Glomerular visceral epithelial cell (primary cell): Measurements from ENCODE around the gene TMEM271.
"Not testable (repeated sequence)": the region's sequence is repeated elsewhere in the genome, so short reads cannot be mapped to it uniquely, and the experiment has no call there.

Experiments
- DNase-seq: peaks from one replicate; pipeline ENCODE4 v3.0.0-alpha.2; 2016; ENCODE audit errors: extremely low spot score

The TMEM271 gene

DNA sequence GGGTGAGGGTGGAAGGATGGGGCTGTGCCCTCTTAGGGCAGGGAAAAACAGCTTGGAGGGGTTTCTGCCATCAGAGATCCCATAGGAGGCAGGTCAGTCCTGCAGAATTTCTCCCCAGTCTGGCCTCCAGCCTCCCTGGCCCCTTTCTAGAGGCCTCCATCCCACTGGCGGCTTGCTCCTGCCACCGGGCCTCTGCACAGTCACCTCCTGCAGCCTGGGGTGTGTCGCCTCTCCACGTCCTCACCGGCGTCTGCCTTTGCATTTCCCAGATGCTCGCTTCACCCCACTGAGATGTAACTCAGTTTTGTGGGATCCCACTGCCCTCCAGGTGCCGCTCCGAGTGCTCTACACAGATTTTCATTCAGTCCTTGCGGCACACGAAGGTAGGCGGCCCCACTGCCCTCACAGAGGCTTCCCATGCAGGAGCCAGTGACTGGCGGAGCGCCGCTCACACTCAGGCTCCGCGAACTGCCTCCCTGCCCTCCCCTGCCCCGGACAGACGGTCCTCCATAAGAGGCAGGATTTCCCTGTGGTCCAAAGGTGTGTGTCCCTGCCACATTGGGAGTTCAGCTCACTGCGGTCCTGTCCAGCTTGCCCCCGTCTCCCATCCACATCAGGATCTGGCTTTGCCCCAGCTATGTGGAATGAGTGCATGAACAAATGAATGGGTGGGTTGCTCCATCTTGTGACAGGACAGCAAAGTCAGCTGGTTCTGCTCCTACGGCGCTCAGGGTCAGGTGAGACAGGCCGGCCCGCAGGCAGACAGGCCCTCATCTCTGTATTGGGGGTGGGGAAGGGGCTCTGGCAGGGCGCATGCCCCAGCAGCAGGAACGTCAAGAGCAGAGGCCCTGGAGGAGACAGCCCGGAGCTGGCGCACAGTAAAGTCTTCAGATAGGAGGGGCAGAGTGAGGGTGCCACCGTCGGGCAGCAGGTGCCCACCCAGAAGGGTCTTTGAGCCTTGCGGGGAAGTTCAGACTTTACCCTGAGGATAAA lies 2.7 kb upstream of the TMEM271 start:
- DNase-seq, result no peak

DNA sequence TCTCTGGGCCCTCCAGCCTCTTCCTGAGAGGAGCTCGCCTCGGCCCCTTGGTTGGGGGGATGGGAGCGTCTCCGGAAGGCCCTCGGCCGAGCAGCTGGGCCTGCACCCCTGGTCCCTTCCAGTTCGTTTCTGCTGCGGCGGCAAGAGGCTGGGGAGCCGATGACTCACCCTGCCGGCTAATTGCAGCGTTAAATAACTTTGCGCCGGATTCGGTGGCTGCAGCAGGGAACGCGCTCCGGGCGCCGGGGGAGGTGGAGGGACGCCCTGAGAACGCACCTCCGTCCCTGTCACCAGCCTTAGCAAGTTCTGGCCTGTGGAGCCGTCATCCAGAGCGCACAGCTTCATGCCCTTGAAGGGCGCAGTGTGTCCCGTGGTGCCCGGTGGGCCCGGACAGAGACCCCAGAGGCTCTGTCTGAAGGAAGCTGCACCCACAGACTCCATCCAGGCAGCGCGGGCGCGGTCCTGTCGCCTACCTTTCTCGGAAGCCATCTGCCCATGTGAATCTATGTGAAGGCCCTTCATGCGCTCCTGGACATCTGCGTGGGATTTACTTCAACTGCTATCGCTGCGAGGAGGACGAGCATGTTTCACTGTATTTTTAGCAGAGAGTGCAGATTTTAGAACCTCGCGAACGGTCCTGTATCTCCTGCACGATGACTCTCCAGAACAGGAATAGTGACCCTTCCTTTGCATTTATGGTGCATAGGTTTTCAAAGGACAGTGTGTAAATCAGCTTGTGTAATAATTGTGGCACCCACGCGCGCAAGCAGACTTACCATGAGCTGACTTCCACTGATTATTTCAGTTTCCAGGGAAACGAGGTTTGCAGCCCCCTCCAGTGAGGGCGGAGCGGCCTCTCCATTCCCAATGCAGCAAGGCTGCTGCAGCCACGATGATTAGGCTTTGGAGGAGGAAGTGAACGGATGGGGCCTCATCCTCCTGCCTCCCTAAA lies 1.7 kb upstream of the TMEM271 start:
- DNase-seq, result peak; percentile 18

DNA sequence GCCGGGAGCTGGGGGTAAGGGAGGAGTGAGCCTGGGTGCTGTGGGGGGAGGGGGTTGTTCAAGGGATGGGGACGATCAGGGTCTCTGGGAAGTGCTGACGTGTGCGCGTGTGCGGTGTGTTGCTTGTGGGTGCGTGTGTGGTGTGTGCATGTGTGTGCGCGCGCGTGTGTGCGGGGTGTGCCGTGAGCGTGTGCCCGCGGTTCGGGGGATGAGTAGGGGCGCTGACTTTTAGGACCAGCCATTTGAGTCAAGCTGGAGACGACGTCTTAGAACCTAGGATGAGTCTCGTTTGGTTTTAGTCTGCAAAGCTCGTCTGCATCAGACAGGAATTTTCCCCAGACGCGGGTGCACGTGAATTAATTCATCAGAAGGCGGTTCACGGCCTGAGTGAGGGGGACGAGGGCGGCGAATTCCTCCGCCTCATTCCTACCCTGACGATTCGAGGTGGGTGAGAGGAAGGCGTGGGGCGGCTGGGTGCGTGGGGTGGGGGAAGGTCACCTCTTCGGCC lies 950 bp upstream of the TMEM271 start:
- DNase-seq, result no peak

DNA sequence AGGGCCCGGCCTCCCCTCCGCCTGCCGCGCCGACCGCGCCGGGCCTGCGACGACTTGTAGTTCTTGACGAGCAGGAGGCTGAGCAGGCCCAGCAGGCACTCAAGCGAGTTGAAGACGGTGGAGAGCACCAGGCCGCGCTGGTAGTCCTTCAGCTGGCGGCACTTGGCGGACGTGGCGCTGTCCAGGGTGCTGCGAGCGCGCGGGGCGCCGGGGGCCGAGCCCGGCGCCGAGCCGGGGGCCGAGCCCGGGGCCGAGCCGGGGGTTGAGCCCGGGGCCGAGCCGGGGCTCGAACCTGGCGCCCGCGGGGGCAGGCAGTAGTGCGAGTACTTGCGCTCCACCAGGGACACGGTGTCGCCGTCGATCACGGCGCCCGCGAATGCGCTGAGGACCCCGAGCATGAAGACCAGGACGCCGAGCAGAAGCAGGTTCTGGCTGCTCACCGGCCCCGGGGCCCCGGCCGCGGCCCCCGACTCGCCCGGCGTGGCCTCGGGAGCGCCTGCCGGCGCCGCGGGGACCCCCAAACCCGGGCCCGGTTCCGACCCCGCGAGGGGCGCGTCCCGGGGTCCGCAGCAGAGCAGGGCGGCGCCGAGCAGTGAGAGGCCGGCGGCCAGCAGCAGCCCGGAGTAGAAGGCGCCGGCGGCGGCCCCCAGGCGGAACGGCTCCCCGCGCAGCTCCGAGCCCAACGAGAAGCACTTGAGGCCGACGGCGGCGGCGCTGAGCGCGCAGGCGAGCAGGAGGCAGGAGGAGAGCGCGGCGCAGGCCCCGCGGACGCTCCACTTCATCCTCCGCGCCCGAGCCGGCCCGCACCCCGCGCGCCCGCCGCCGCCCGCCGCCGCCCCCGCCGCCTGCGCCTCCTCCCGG lies 584 bp downstream of the TMEM271 start:
- DNase-seq, result no peak

DNA sequence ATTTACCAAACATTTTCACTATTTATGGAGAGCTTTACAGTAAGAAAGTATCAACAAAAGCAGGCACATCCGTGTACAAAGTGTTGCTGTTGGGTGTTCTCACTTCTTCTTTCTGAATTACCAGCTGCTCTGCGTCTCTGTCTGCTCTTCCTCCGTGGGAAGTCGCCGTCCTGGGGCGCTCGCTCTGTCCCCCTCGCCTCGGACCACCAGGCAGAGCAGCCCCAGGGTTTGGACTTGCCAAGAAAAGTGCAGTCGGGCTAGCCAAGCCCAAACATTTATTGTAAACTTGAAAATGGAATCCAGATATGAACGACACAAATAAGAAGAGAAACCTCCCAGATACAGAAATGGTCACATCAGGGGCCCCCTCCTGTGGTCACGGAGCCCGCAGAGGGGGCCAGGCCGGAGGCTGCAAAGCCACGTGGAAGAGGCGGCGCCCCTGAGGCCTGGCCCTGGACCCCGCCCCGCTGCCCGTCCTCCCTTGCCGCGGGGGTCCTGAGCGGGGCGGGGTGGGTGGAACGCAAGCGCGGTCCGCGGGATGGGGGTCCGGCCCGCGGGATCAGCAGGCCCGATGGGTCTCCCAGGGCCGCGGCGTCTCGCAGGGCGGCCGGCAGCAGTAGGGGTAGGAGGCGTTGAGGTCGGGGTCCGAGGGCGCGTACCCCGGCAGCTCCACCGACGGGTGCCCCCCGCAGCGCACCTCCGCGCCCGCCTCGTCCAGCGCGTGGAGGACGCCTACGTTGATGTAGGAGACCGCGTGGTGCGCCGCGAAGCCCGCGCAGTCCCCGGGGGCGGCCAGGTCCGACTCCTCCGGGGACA lies 1.5 kb downstream of the TMEM271 start:
- no peak for DNase-seq

DNA sequence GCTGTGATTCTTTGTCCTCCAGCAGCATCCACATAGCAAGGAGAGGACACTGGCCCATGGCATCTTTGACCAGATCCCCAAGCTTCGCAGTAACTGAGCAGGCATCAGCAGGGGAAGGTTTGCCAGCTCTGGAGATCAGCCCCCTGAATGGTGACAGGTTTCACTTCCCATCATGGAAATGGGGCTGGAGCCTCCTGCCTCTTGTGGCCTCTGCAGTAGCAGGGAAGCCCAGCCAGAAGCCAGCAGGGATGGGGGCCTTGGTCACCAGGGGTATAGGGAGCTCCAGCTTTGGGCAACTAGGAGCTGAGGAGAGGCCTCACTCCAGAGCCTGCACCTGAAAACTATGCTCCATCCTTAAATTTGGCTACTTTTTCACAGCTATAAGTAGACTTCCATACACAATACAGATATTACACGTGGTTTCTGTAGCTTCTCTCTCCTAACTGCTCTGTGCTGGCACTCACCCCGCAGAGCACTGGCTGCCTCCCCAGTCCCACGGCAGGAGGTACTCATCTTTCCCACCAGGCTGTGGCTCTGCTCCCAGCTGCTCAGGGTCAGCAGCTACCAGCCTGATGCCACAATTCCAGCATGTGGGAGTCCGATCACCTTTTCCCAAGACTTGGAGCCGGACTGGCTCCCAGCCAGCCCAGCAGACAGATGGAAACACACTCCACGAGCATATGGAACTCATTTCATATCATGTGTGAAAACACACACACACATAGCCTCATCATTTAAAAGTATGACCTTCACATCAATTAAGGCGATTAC lies 2.8 kb downstream of the TMEM271 start:
- no peak for DNase-seq

DNA sequence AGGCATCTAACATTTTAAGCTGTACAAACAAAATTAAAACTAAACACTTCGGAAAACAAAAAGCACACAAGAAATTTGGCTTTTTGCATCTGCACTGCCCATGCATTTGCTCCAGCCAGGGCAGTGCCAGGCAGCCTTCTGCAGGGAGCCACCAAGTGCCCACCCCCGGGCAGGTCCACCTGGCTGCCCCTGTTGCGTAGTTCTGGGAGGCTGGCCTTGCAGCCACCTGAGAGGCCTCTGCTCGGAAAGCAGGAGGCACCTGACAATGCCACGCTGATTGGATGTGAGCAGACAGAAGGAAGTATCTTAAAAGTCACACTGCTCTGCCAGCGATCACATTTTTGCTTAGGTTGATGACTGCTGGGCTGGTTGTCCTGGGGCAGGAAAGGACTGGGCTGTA lies 3.5 kb downstream of the TMEM271 start:
- no peak for DNase-seq

DNA sequence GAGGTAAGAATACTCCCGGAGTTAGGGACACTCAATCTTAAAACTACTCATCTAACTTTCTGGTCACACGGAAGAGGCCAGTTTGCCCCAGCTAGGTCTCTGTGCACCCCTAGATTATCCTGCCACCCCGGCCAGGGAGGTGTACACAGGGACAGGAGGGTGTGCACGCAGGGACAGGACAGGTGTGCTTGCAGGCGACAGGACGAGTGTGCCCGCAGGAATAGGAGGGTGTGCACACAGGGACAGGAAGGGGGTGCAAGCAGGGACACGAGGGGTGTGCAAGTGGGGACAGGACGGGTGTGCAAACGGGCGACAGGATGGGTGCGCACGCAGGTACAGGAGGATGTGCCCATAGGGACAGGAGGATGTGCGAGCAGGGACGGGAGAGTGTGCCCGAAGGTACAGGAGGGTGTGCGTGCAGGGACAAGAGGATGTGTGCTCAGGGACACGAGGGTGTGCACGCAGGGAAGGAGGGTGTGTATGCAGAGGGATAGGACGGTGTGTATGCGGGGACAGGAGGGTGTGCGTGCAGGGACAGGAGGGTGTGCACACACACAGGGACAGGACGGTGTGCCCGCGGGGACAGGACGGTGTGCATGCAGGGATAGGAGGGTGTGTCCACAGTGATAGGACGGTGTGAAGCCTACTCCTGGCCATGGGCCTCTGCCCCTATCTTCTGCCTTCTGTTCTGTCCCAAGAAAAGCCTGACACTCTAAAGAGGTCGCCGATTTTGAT lies 4.1 kb downstream of the TMEM271 start:
- no peak for DNase-seq

DNA sequence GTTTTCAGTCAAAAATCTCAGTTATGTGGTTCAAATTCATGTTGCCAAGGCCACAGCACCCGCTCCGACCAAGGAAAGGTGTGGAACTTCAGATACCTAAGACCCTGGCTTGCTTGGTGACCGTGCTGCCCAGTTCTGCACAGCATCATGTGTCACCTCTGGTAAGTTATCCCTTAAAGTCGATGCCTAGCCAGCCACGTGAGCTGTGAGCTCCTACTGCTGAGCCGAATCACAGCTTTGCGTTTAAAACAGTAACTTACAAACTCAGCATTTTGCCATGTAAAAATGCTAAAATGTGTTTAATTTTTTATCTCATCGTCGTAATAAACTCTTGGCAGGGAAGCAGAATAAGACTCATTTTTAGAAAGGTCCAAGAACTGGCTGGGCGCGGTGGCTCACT lies 5.3 kb downstream of the TMEM271 start:
- DNase-seq, result no peak

DNA sequence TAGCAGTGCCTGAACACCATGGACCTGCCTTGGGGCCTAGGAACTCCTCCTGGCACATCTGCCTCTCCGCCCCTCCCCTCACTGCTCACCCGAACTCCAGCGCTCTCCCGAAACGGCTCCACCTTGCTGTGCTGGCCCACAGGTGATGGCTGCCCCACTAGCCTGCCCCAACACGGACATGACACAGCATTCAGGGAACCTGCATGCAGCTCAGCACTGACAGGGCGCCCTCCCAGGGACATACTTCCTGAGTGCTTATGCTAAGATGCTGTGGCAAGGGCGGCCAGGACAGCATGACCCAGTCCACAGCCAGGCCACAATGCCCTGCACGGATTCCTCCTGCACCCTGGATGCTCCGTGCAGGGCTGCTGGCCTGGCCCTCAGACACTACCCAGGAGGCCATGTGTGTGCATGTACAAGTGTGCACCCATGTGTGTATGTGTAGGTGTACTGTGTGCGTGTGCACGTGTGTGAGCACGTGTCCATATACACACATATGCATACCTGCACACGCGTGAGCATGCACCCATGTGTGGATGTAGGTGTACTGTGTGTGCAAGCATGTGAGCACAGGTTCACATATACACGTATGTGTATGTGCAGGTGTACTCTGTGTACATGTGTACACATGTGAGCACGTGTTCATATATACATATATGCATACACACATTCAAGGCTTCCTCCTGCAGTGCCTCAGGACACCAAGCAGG lies 6.0 kb downstream of the TMEM271 start:
- no peak for DNase-seq

DNA sequence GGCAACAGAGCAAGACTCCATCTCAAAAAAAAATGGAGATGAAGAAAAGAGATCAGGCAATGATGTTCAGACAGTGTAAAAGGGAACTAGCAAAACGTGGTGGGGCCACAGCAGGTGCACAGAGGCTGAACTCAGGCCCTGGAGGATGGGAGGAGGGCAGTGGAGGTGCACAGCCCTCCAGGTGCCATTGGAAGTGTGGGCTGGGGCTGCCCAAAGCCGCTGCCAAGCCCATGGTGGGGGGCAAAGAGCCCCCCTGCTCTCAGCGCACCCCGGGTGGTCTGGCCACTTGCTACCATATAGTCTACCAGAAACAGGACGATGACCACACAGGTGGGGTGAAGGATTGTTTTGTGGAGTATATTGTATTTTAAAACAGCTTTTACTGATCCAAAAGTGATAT lies 7.1 kb downstream of the TMEM271 start:
- no peak for DNase-seq

DNA sequence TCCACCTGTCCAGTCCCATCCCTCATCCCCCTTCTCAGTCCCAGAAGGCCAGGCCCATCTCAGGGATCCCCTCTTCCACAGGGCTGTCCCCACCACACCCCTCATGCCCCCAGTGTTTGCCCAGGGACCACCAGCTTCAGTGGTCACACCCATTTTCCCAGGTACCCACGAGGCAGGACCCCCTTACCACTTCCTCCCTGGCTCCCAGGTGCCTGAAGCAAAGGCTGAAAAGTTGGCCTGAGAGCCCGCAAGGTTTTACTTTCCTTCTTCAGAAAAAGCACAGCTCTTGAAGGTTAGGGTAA lies 7.8 kb downstream of the TMEM271 start:
- DNase-seq, result no peak

DNA sequence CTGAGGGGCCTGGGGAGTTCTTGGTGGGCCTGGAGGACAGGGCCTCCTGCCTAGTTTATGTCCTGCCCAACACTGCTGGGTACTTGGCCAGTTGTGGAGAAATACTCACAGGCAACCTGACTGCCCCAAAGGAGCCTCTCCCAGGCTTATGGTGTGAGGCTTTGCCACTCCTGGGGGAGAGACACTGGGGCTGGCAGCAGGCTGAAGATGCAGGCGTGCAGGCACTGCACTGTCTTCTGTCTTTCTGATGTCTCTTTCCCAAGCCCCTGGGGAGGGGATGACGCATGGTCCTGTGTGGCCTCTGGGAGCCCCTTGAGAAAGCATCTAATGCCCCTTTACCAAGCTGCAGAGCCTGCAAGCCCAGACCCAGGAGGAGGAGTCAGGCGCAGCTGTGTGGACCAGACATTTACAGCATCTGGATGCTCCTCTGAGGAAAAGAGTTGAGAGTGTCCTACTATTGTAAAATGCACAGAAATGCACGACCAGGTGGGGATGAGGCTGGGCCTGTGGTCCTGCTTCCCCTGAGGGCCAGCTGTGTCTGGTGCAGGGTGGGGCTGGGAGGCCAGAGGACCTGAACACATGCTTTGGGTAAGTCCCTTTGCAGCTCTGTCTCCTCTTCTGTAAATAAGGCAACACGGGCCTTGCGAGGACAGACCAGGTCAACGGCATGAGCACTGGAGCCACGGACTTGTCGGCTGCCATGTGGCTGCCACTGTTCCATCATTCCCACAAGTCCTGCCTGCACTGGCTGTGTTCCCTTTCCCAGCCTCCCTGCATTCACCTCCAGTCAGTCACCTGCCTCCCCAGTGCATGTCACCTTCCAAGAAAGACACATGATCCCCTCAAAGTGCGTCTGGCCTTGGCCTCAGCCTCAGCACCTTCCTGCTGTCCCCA lies 8.4 kb downstream of the TMEM271 start:
- DNase-seq, result no peak

DNA sequence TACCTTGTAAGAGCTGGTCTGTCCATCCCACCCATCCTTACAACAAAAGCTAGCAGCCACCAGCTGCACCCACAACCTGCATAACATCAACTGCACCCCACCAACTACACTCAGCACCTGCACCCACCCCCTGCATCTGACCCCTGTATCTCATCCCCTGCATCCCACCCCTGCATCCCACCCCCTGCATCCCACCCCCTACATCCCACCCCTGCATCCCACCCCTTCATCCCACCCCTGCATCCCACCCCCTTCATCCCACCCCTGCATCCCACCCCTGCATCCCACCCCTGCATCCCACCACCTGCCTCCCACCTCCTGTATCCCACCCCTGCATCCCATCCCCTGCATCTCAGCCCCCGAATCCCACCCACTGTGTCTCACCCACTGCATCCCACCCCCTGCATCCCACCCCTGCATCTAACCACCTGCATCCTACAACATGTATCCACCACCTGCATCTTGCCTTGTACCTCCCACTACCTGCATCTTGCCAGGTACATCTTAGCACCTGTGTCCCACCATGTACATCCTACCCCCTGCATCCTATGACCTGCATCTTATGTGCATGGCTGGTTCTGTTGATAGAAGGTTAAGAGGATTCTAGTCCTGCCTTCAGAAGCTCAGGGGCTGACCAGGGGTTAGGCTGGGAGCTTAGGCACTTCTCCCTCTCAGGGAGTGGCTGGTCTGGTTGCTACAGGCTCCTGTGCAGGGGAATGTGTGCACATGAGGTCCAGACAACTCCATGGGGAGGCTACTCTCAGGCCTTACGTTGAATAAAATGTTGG lies 9.4 kb downstream of the TMEM271 start:
- DNase-seq, result no peak

DNA sequence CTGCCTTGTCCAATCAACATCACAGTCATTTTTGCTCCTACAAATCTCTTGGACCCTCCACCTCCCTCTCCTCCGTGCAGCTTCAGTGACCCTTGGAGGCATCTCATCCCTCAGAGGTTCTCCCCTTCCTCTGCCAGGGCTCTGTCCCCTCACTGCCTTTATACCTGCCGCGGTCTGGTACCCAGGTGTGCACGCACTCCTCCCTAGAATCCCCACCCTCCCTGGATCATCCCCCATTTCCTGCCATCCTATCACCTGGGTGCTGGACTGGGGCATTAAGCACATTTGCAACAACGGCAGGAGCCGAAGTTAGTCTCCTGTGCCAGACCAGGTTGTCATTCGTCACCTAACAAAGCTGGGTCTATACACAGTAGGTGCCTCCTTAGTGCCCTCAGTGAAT lies 10.1 kb downstream of the TMEM271 start:
- DNase-seq, result no peak

DNA sequence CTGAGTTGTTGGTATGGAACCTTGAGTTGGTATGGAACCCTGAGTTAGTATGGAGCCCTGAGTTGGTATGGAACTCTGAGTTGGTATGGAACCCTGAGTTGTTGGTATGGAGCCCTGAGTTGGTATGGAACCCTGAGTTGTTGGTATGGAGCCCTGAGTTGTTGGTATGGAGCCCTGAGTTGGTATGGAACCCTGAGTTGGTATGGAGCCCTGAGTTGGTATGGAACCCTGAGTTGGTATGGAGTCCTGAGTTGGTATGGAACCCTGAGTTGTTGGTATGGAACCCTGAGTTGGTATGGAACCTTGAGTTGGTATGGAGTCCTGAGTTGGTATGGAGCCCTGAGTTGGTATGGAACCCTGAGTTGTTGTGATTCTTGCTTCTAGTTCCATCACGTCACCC lies 10.5 kb downstream of the TMEM271 start:
- not testable (repeated sequence) for DNase-seq

DNA sequence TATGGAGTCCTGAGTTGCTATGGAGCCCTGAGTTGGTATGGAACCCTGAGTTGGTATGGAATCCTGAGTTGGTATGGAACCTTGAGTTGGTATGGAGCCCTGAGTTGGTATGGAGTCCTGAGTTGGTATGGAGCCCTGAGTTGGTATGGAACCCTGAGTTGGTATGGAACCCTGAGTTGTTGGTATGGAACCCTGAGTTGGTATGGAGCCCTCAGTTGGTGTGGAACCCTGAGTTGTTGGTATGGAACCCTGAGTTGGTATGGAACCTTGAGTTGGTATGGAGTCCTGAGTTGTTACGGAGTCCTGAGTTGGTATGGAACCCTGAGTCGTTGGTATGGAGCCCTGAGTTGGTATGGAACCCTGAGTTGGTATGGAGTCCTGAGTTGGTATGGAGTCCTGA lies 13.6 kb downstream of the TMEM271 start:
- DNase-seq, result not testable (repeated sequence)
